GM23248 (cell line): ENCODE measurements around the gene KNOP1. TPM values are rescaled to one million over a fixed set of nuclear protein-coding genes. Genes with fewer than 3 reads are reported as not detected.
"Not testable (repeated sequence)": the region's sequence is repeated elsewhere in the genome, so short reads cannot be mapped to it uniquely, and the experiment has no call there.

Experiments
- DNase-seq: peaks from one replicate; pipeline ENCODE4 v3.0.0-alpha.2; 2015
- H2AFZ ChIP-seq: fragments of 200-600 bp; sonication (generic); 2 replicates; pipeline ENCODE4 v1.6.1; 2016; ENCODE audit warnings: antibody characterized with exemption
- H3F3A ChIP-seq: fragments of 200-600 bp; sonication (generic); 2 replicates; pipeline ENCODE4 v1.6.1; 2016; ENCODE audit warnings: mild to moderate bottlenecking, antibody characterized with exemption, mixed run types; ENCODE audit not compliant: insufficient read depth
- H3K27ac ChIP-seq: fragments of 200-600 bp; sonication (generic); 2 replicates; pipeline ENCODE4 v1.5.1; 2016; ENCODE audit warnings: mild to moderate bottlenecking
- H3K27me3 ChIP-seq: fragments of 200-600 bp; sonication (generic); replicated peaks from 2 replicates; pipeline ENCODE4 v1.6.1; 2016; ENCODE audit warnings: mild to moderate bottlenecking; ENCODE audit not compliant: insufficient read depth
- H3K36me3 ChIP-seq: fragments of 200-600 bp; sonication (generic); 2 replicates; pipeline ENCODE4 v1.6.1; 2016; ENCODE audit warnings: low read depth, mild to moderate bottlenecking
- H3K4me1 ChIP-seq: fragments of 200-600 bp; sonication (generic); 2 replicates; pipeline ENCODE4 v1.6.1; 2016; ENCODE audit warnings: mild to moderate bottlenecking; ENCODE audit not compliant: insufficient read depth
- H3K4me2 ChIP-seq: fragments of 200-600 bp; sonication (generic); one replicate; pipeline ENCODE4 v1.6.1; 2016; ENCODE audit warnings: mild to moderate bottlenecking; ENCODE audit not compliant: unreplicated experiment
- H3K4me3 ChIP-seq: fragments of 200-600 bp; sonication (generic); 2 replicates; pipeline ENCODE4 v1.5.1; 2016; ENCODE audit warnings: mild to moderate bottlenecking
- H3K79me2 ChIP-seq: fragments of 200-600 bp; sonication (generic); 2 replicates; pipeline ENCODE4 v1.6.1; 2016; ENCODE audit warnings: mild to moderate bottlenecking; ENCODE audit not compliant: insufficient read depth
- H3K9ac ChIP-seq: fragments of 200-600 bp; sonication (generic); 2 replicates; pipeline ENCODE4 v1.6.1; 2016; ENCODE audit warnings: mild to moderate bottlenecking
- H3K9me2 ChIP-seq: fragments of 200-600 bp; sonication (generic); 2 replicates; pipeline ENCODE4 v1.6.1; 2016; ENCODE audit warnings: mixed run types, mild to moderate bottlenecking, moderate library complexity; ENCODE audit not compliant: insufficient read depth
- H3K9me3 ChIP-seq: fragments of 200-600 bp; sonication (generic); one replicate; pipeline ENCODE4 v1.6.1; 2017; ENCODE audit warnings: low read depth
- H4K20me1 ChIP-seq: fragments of 200-600 bp; sonication (generic); 2 replicates; pipeline ENCODE4 v1.6.0; 2016; ENCODE audit not compliant: insufficient read depth
- EZH2 ChIP-seq: fragments of 200-600 bp; sonication (generic); IDR thresholded peaks from 2 replicates; pipeline ENCODE4 v1.6.1; 2018; ENCODE audit warnings: antibody characterized with exemption, mild to moderate bottlenecking; ENCODE audit not compliant: insufficient read depth, poor library complexity, severe bottlenecking
- EZH2phosphoT487 ChIP-seq: fragments of 200-600 bp; sonication (generic); IDR thresholded peaks from 2 replicates; pipeline ENCODE4 v1.6.1; 2018; ENCODE audit warnings: antibody characterized with exemption, moderate library complexity, mild to moderate bottlenecking, low read depth; ENCODE audit not compliant: insufficient read depth
- WGBS, 2 experiments: methylation state at CpG; one replicate each; pipeline ENCODE4 v1.1.6; 2015 to 2017; ENCODE audit warnings: low lambda C conversion rate in 2 of 2, low coverage in 1 of 2; ENCODE audit errors: missing lambda C conversion rate in 2 of 2; 5-methylcytosine and 5-hydroxymethylcytosine counted together
- in situ Hi-C: fragments of 300-500 bp; cut with MboI; formaldehyde crosslinking; loops from 2 replicates; pipeline ENCODE4 v1.15.0; 2020
- polyA plus RNA-seq: library from polyadenylated mRNA; unstranded; fragments of >200 nt; fragmentation: Nextera tagmentation; extraction: Ambion mirVana; gene quantifications from 2 replicates; pipeline ENCODE4 v1.2.1, GENCODE V29; 2016
- total RNA-seq: library from RNA; depleted of rRNA; stranded (reverse); fragments of >200 nt; shearing (Covaris generic); gene quantifications from 2 replicates; pipeline ENCODE4 v1.2.3, GENCODE V29; 2014

The KNOP1 gene
- total and polyA plus RNA-seq, 2 experiments from 2014 or later = 8.0 to 15.6 TPM

DNA sequence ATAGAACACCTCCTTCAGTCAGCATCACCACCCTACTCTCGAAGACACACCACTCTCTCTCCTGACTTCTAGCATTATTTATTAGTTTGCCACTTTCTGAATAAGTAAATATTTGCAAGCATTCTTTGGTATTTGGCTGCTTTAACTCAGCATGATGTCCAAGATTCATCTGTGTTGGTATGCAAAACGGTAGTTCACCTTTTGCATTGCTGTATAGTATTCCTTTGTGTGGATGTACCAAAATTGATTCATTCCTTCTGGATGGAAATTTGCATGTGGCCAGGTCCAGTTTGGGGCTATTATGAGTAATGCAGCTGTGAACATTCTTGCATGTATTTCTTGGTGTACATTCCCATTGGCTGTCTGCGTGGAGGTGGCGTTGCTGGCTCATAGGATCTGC lies 32.9 kb downstream of the KNOP1 start:
- WGBS, 2 experiments = 99% methylated on average over 4 of the region's 4 CpGs
- Histone ChIP-seq H3K79me2 (no peaks in the 10 kb centered on the region), H3K4me2 (no peak overlapping the region), H3K9me2 (no peaks in the 10 kb centered on the region), H3F3A (no peaks in the 10 kb centered on the region), H3K4me3 (no peak overlapping the region), H2AFZ (no peak overlapping the region), H3K27ac (no peak overlapping the region), H3K27me3 (no peaks in the 10 kb centered on the region), H3K9ac (no peak overlapping the region), H3K36me3 (peaks cover 8% of the 10 kb centered on the region; the same call in 1 of the 2 replicates), H4K20me1 (no peaks in the 10 kb centered on the region), H3K4me1 (no peaks in the 10 kb centered on the region), H3K9me3 (no peaks in the 10 kb centered on the region)
- TF ChIP-seq EZH2phosphoT487 (no peak), EZH2 (no peak)
- in situ Hi-C loops = no loop called here
- DNase-seq = no peak

DNA sequence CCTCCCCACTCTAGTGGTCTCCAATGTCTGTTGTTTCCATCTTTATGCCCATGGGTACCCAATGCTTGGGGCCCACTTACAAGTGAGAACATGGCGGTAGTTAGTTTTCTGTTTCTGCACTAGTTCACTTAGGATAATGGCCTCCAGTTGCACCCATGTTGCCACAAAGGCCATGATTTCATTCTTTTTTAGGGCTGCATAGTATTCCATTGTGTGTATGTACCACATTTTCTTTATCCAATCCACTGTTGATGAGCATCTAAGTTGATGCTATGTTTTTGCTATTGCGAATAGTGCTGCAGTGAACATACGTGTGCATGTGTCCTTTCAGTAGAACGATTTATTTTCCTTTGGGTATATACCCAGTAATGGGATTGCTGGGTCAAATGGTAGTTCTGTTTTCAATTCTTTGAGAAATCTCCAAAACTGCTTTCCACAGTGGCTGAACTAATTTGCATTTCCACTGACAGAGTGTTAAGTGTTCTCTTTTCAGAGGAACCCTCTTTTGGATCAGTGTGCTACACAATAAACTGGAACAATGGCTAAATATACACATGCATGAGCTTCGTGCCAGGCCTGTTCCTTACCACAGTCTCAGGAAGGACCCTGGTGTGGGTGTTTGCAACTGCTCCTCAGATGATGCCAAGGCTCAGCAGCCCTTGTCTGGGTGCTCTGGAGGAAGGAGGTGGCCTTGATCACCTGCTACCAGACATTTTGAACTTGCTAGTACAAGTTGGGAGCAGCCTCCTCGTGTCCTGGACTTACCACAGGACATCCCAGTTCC lies 34.4 kb downstream of the KNOP1 start:
- H3K4me3 ChIP-seq = no peak overlapping the region
- no peaks in the 10 kb centered on the region for H3K9me2 ChIP-seq
- in situ Hi-C loops = no loop called here
- TF ChIP-seq EZH2 (no peak), EZH2phosphoT487 (no peak)
- H3K79me2 ChIP-seq = no peaks in the 10 kb centered on the region
- no peaks in the 10 kb centered on the region for H3K4me1 ChIP-seq
- H3K9ac ChIP-seq = no peak overlapping the region
- H3K36me3 ChIP-seq = peaks cover 8% of the 10 kb centered on the region; the same call in 1 of the 2 replicates
- H3F3A ChIP-seq = no peaks in the 10 kb centered on the region
- H3K27me3 ChIP-seq = no peaks in the 10 kb centered on the region
- H3K4me2 ChIP-seq = no peak overlapping the region
- H3K9me3 ChIP-seq = no peaks in the 10 kb centered on the region
- no peaks in the 10 kb centered on the region for H4K20me1 ChIP-seq
- WGBS, 2 experiments = 97 to 98% methylated on average over 6 of the region's 6 CpGs
- H3K27ac ChIP-seq = no peak overlapping the region
- no peak overlapping the region for H2AFZ ChIP-seq
- DNase-seq = no peak

DNA sequence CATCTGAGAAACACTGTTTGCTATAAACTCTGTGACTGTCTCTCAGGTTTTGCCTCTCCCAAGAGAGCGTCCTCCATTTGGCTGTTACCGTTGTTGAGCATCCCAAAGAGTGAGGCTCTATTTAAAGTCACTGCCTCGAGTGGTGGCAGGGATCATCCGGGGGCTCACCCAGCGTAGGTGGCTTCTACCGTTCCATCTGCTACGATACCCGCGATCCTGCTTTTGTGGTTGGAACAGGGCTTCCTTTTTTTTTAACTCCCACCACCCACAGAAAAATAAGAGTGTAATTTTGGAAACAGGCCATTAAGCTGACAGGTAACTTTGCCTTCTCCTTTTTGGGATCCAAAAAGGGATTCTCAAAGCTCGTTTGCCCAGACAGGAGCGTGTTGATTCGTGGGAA lies 36.4 kb downstream of the KNOP1 start:
- no peak overlapping the region for H3K27ac ChIP-seq
- in situ Hi-C loops = no loop called here
- no peak overlapping the region for H3K9ac ChIP-seq
- no peaks in the 10 kb centered on the region for H3K79me2 ChIP-seq
- no peaks in the 10 kb centered on the region for H3K9me2 ChIP-seq
- no peak overlapping the region for H3K4me3 ChIP-seq
- WGBS, 2 experiments = 97 to 99% methylated on average over 12 of the region's 12 CpGs
- H3K4me2 ChIP-seq = no peak overlapping the region
- H4K20me1 ChIP-seq = no peaks in the 10 kb centered on the region
- no peaks in the 10 kb centered on the region for H3K27me3 ChIP-seq
- H3K9me3 ChIP-seq = no peaks in the 10 kb centered on the region
- peaks cover 8% of the 10 kb centered on the region; the same call in 1 of the 2 replicates for H3K36me3 ChIP-seq
- no peak for DNase-seq
- H3K4me1 ChIP-seq = no peaks in the 10 kb centered on the region
- no peak overlapping the region for H2AFZ ChIP-seq
- TF ChIP-seq EZH2 (no peak), EZH2phosphoT487 (no peak)
- H3F3A ChIP-seq = no peaks in the 10 kb centered on the region

DNA sequence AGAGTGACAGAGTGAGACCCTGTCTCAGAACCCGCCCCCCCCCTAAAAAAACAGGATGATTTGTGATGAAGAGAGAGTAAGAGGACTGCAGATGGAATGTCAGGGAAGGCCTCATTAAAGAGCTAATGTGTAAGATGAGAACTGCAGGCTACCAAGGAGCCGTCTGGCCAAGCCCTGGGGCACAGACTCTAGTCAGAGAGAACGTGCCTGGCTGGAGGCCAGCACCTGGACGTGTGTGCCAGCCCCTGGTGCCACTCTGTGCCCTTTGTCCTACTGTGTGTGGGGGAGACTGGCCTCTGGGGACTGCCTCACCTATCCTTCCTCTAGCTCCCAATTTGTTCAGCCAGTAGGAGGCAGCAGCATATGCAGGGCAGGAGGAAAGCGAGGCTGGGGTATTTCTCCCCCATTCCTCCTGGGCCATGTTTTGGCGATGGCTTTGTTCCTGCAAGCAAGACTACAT lies 37.1 kb downstream of the KNOP1 start:
- H3K27ac ChIP-seq = no peak overlapping the region
- H4K20me1 ChIP-seq = no peaks in the 10 kb centered on the region
- TF ChIP-seq EZH2phosphoT487 (no peak), EZH2 (no peak)
- no peak overlapping the region for H3K4me2 ChIP-seq
- H3K4me3 ChIP-seq = no peak overlapping the region
- no peaks in the 10 kb centered on the region for H3K9me2 ChIP-seq
- no peak for DNase-seq
- no peak overlapping the region for H3K9ac ChIP-seq
- H2AFZ ChIP-seq = no peak overlapping the region
- peaks cover 8% of the 10 kb centered on the region; the same call in 1 of the 2 replicates for H3K36me3 ChIP-seq
- no peaks in the 10 kb centered on the region for H3K27me3 ChIP-seq
- no peaks in the 10 kb centered on the region for H3K79me2 ChIP-seq
- no peaks in the 10 kb centered on the region for H3K4me1 ChIP-seq
- 78 to 88% methylated on average over 5 to 6 of the region's 6 CpGs for WGBS, 2 experiments
- no peaks in the 10 kb centered on the region for H3F3A ChIP-seq
- in situ Hi-C loops = no loop called here
- H3K9me3 ChIP-seq = no peaks in the 10 kb centered on the region

DNA sequence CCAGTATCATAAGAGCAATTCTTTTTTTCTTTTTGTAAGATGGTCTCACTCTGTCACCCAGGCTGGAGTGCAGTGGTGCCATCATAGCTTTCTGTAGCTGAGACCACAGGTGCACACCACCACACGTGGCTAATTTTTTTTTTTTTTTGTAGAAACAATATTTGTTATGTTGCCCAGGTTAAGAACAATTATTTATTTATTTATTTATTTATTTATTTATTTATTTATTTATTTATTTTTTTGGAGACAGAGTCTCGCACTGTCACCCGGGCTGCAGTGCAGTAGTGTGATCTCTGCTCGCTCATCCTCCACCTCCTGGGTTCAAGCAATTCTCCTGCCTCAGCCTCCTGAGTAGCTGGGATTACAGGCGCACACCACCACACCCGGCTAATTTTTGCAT lies 38.7 kb downstream of the KNOP1 start:
- H3K9ac ChIP-seq, H3F3A ChIP-seq, in situ Hi-C loops, H3K4me2 ChIP-seq, H3K79me2 ChIP-seq, H3K4me3 ChIP-seq, H4K20me1 ChIP-seq, H3K9me3 ChIP-seq, H3K4me1 ChIP-seq, H3K27ac ChIP-seq, DNase-seq, H2AFZ ChIP-seq, H3K36me3 ChIP-seq, H3K9me2 ChIP-seq, H3K27me3 ChIP-seq: not testable (repeated sequence)
- 86 to 88% methylated on average over 6 of the region's 6 CpGs for WGBS, 2 experiments
